HepG2 (cell line): Measurements from ENCODE around the gene SYT7. TPM values are rescaled to one million over a fixed set of nuclear protein-coding genes. Genes with fewer than 3 reads are reported as not detected.

Experiments
- CAMTA2 ChIP-seq: sonication (generic); formaldehyde crosslinking; IDR thresholded peaks from 2 replicates; pipeline ENCODE4 v1.4.0; 2020; ENCODE audit warnings: mild to moderate bottlenecking, missing genetic modification reagents, borderline replicate concordance
- CBX5 ChIP-seq: sonication (generic); formaldehyde crosslinking; IDR thresholded peaks from 2 replicates; pipeline ENCODE4 v1.4.0; 2020; ENCODE audit warnings: missing genetic modification reagents, borderline replicate concordance
- CENPT ChIP-seq: sonication (generic); formaldehyde crosslinking; IDR thresholded peaks from 2 replicates; pipeline ENCODE4 v1.8.0; 2022; ENCODE audit warnings: low read depth, mild to moderate bottlenecking, moderate library complexity, missing genetic modification reagents
- KAT7 ChIP-seq: IDR thresholded peaks from 2 replicates; pipeline ENCODE4 v1.6.1; 2018; ENCODE audit warnings: borderline replicate concordance, missing compliant biosample characterization
- KDM5B ChIP-seq: sonication (generic); formaldehyde crosslinking; IDR thresholded peaks from 2 replicates; pipeline ENCODE4 v1.4.0; 2020; ENCODE audit warnings: missing genetic modification reagents, mild to moderate bottlenecking, borderline replicate concordance
- MED1 ChIP-seq: sonication (generic); formaldehyde crosslinking; IDR thresholded peaks from 2 replicates; pipeline ENCODE4 v1.4.0; 2020; ENCODE audit warnings: missing genetic modification reagents
- NFKB2 ChIP-seq: sonication (generic); formaldehyde crosslinking; IDR thresholded peaks from 2 replicates; pipeline ENCODE4 v1.4.0; 2020; ENCODE audit warnings: missing genetic modification reagents, borderline replicate concordance
- NPAS2 ChIP-seq: sonication (generic); formaldehyde crosslinking; IDR thresholded peaks from 2 replicates; pipeline ENCODE4 v1.8.0; 2022; ENCODE audit warnings: mild to moderate bottlenecking, missing genetic modification reagents, borderline replicate concordance
- PLRG1 ChIP-seq: fragments of 450-650 bp; conservative IDR thresholded peaks from 2 replicates; pipeline ENCODE4 v1.6.1; 2016
- RARA ChIP-seq: IDR thresholded peaks from 2 replicates; pipeline ENCODE4 v1.6.1; 2016; ENCODE audit warnings: missing genetic modification reagents, missing compliant biosample characterization
- SALL1 ChIP-seq: sonication (generic); formaldehyde crosslinking; IDR thresholded peaks from 2 replicates; pipeline ENCODE4 v1.8.0; 2022; ENCODE audit warnings: mild to moderate bottlenecking, missing genetic modification reagents
- SETDB1 ChIP-seq: sonication (generic); formaldehyde crosslinking; IDR thresholded peaks from 2 replicates; pipeline ENCODE4 v1.5.1; 2020; ENCODE audit warnings: missing genetic modification reagents, mild to moderate bottlenecking, borderline replicate concordance
- ZNF709 ChIP-seq: sonication (generic); formaldehyde crosslinking; IDR thresholded peaks from 2 replicates; pipeline ENCODE4 v1.5.0; 2020; ENCODE audit warnings: mild to moderate bottlenecking, missing genetic modification reagents
- ZNF792 ChIP-seq: IDR thresholded peaks from 2 replicates; pipeline ENCODE4 v1.6.1; 2016
- ZSCAN12 ChIP-seq: sonication (generic); formaldehyde crosslinking; IDR thresholded peaks from 2 replicates; pipeline ENCODE4 v1.9.0; 2021; ENCODE audit warnings: mild to moderate bottlenecking, missing genetic modification reagents
- polyA plus RNA-seq, 8 experiments: library from polyadenylated mRNA; depleted of rRNA in 3 of 8; stranded (reverse) in 7 of 8; unstranded in 1 of 8; fragments of >200 nt; fragmentation: Illumina TruSeq in 4 of 8; extraction: Trizol in 4 of 8; gene quantifications; 2 replicates each; pipeline versions ENCODE4 v1.2.1 to v1.2.3, GENCODE V29; 2011 to 2016; ENCODE audit warnings: low read depth in 4 of 8, missing spikeins in 1 of 8, mixed read lengths in 1 of 8; ENCODE audit not compliant: insufficient read depth in 1 of 8
- total RNA-seq, 5 experiments: library from RNA; depleted of rRNA; stranded (reverse); fragments of >200 nt; fragmentation: Illumina TruSeq; extraction: Trizol; gene quantifications; 2 replicates each; pipeline ENCODE4 v1.2.3, GENCODE V29; 2016; ENCODE audit warnings: low read depth in 1 of 5
- TF ChIP-seq, protein P1 (sequence below): sonication (generic); formaldehyde crosslinking; IDR thresholded peaks from 2 replicates; pipeline ENCODE4 v1.5.1; 2020; ENCODE audit warnings: mild to moderate bottlenecking, moderate library complexity, missing genetic modification reagents
- TF ChIP-seq, protein P2 (sequence below): sonication (generic); formaldehyde crosslinking; IDR thresholded peaks from 2 replicates; pipeline ENCODE4; 2020; ENCODE audit warnings: missing genetic modification reagents, mild to moderate bottlenecking, borderline replicate concordance
- TF ChIP-seq, protein P3 (sequence below), 2 experiments: sonication (generic) in 1 of 2; formaldehyde crosslinking in 1 of 2; IDR thresholded peaks; 2 replicates each; pipeline versions ENCODE4 v1.5.1 to v1.6.1; 2011 to 2020; ENCODE audit warnings: borderline replicate concordance in 1 of 2, low read depth in 1 of 2, low read length in 1 of 2, mild to moderate bottlenecking in 1 of 2, missing genetic modification reagents in 1 of 2, moderate library complexity in 1 of 2
- TF ChIP-seq, protein P4 (sequence below): sonication (generic); formaldehyde crosslinking; IDR thresholded peaks from 2 replicates; pipeline ENCODE4 v1.5.0; 2020; ENCODE audit warnings: missing genetic modification reagents
- TF ChIP-seq, protein P5 (sequence below): IDR thresholded peaks from 2 replicates; pipeline ENCODE4 v1.6.1; 2016; ENCODE audit warnings: control low read depth

The SYT7 gene
- total and polyA plus RNA-seq, 2 of the 13 experiments (the other 11 are each of a cell fraction or from before 2014, with no cell fraction given): 1.4 to 4.4 TPM

DNA sequence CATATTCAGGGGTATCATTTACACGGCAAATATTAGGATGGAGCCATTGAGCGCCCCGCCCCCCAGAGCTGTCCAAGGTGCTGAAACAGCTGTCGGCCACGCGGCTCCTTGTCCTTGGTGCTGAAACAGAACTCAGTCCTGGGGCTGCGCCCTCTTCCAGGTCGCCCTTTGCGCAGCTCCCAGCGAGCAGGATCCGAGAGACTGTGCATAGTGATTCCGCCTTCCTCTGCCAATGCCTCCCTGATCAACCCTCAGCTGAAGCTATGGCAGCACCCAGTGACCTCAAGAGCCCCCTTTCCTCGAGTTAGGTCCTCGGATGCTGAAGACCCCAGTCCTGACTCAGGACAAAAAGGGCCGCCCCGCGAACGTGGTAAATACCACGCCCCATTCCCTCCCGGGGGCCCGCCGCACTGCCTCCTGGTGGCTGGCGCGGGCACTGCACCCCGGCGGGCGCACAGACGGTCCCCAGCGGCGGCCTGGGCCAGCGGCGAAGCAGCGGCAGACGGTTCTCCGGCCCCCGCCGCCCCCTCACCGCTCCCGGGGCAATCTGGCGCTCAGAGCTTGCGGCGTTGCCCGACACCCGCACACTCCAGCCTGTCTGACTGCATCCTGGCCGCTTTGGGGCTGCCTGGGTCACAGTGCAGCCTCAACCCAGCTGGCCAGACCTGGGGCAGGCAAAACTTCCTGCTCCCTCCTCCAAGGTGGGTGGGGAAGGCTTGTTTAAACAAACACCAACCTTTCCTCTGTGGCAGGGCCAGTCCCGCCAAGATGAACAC, 13.4 kb downstream of the SYT7 start (continued):
- TF ChIP-seq, protein P1, sequence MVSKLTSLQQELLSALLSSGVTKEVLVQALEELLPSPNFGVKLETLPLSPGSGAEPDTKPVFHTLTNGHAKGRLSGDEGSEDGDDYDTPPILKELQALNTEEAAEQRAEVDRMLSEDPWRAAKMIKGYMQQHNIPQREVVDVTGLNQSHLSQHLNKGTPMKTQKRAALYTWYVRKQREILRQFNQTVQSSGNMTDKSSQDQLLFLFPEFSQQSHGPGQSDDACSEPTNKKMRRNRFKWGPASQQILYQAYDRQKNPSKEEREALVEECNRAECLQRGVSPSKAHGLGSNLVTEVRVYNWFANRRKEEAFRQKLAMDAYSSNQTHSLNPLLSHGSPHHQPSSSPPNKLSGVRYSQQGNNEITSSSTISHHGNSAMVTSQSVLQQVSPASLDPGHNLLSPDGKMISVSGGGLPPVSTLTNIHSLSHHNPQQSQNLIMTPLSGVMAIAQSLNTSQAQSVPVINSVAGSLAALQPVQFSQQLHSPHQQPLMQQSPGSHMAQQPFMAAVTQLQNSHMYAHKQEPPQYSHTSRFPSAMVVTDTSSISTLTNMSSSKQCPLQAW: peak; percentile 97
- TF ChIP-seq ZNF792 (CRISPR knock-in tag) (peak; percentile 100), SETDB1 (peak; percentile 89; the same call in 1 of the 2 replicates), ZNF709 (peak; percentile 100), RARA (peak; percentile 96), PLRG1 (no peak), CBX5 (CRISPR knock-in tag) (peak; percentile 100), KDM5B (CRISPR knock-in tag) (peak; percentile 100), SALL1 (CRISPR knock-in tag) (peak; percentile 100), NPAS2 (CRISPR knock-in tag) (peak; percentile 95; the same call in 1 of the 2 replicates), ZSCAN12 (CRISPR knock-in tag) (peak; percentile 100), KAT7 (CRISPR knock-in tag) (peak; percentile 96), CENPT (peak; percentile 100), CAMTA2 (CRISPR knock-in tag) (peak; percentile 100), NFKB2 (peak; percentile 100), MED1 (CRISPR knock-in tag) (peak; percentile 96)
- TF ChIP-seq, protein P2, sequence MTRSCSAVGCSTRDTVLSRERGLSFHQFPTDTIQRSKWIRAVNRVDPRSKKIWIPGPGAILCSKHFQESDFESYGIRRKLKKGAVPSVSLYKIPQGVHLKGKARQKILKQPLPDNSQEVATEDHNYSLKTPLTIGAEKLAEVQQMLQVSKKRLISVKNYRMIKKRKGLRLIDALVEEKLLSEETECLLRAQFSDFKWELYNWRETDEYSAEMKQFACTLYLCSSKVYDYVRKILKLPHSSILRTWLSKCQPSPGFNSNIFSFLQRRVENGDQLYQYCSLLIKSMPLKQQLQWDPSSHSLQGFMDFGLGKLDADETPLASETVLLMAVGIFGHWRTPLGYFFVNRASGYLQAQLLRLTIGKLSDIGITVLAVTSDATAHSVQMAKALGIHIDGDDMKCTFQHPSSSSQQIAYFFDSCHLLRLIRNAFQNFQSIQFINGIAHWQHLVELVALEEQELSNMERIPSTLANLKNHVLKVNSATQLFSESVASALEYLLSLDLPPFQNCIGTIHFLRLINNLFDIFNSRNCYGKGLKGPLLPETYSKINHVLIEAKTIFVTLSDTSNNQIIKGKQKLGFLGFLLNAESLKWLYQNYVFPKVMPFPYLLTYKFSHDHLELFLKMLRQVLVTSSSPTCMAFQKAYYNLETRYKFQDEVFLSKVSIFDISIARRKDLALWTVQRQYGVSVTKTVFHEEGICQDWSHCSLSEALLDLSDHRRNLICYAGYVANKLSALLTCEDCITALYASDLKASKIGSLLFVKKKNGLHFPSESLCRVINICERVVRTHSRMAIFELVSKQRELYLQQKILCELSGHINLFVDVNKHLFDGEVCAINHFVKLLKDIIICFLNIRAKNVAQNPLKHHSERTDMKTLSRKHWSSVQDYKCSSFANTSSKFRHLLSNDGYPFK (CRISPR knock-in tag): peak; percentile 98
- TF ChIP-seq, protein P3, sequence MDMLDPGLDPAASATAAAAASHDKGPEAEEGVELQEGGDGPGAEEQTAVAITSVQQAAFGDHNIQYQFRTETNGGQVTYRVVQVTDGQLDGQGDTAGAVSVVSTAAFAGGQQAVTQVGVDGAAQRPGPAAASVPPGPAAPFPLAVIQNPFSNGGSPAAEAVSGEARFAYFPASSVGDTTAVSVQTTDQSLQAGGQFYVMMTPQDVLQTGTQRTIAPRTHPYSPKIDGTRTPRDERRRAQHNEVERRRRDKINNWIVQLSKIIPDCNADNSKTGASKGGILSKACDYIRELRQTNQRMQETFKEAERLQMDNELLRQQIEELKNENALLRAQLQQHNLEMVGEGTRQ (IDR thresholded peaks at IDR 0.05; ENCODE audit: low read depth, low read length): 0 out of 2 replicates have a peak, but pooled peaks have one; percentile 3
- TF ChIP-seq, protein P3 (CRISPR knock-in tag; IDR thresholded peaks at IDR 0.05; ENCODE audit: borderline replicate concordance): peak; percentile 68
- TF ChIP-seq, protein P4, sequence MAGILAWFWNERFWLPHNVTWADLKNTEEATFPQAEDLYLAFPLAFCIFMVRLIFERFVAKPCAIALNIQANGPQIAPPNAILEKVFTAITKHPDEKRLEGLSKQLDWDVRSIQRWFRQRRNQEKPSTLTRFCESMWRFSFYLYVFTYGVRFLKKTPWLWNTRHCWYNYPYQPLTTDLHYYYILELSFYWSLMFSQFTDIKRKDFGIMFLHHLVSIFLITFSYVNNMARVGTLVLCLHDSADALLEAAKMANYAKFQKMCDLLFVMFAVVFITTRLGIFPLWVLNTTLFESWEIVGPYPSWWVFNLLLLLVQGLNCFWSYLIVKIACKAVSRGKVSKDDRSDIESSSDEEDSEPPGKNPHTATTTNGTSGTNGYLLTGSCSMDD (CRISPR knock-in tag): peak; percentile 99
- TF ChIP-seq, protein P5, sequence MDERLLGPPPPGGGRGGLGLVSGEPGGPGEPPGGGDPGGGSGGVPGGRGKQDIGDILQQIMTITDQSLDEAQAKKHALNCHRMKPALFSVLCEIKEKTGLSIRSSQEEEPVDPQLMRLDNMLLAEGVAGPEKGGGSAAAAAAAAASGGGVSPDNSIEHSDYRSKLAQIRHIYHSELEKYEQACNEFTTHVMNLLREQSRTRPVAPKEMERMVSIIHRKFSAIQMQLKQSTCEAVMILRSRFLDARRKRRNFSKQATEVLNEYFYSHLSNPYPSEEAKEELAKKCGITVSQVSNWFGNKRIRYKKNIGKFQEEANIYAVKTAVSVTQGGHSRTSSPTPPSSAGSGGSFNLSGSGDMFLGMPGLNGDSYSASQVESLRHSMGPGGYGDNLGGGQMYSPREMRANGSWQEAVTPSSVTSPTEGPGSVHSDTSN (CRISPR knock-in tag): peak; percentile 71
